ENCODE results near the gene SNRPD3. TPM values are rescaled to one million over a fixed set of nuclear protein-coding genes. Genes with fewer than 3 reads are reported as not detected.
A peak's percentile ranks its signal among the peaks of the same experiment; 100 is the strongest.
"Not testable (repeated sequence)": the region's sequence is repeated elsewhere in the genome, so short reads cannot be mapped to it uniquely, and the experiment has no call there.

Gene SNRPD3
- polyA plus RNA-seq, 10 donors: 86.2 to 147 (median 105) TPM

- DNase-seq: peak in 1 of 3 donors; percentile 34
Measured at GRCh38 chr22:24603770-24604629, 48.2 kb downstream of the SNRPD3 start.

GRCh38 chr22:24606340-24606739 lies 50.5 kb downstream of the SNRPD3 start:
- not testable (repeated sequence) for DNase-seq

GRCh38 chr22:24607429-24607983 lies 51.7 kb downstream of the SNRPD3 start:
- not testable (repeated sequence) for DNase-seq

GRCh38 chr22:24608327-24608726 lies 52.5 kb downstream of the SNRPD3 start:
- DNase-seq: not testable (repeated sequence)

- DNase-seq: not testable (repeated sequence)
Measured at GRCh38 chr22:24609888-24610287, 54.1 kb downstream of the SNRPD3 start.

GRCh38 chr22:24614794-24615193 lies 59.0 kb downstream of the SNRPD3 start:
- not testable (repeated sequence) for DNase-seq

- DNase-seq: not testable (repeated sequence)
Measured at GRCh38 chr22:24621244-24621643, 65.4 kb downstream of the SNRPD3 start.

- DNase-seq: not testable (repeated sequence)
Measured at GRCh38 chr22:24622596-24622995, 66.8 kb downstream of the SNRPD3 start.

Other genes starting within 250 kb of the SNRPD3 start
- gene ADORA2A, start 128.4 kb upstream of the SNRPD3 start, polyA plus RNA-seq (ENCODE audit: insufficient read length in 10 of 10): 10 to 100 TPM in 4 of 10 donors, 1 to 10 TPM in 6; 7.1 to 13.1 (median 9.8) TPM
- gene UPB1, start 60.7 kb upstream of the SNRPD3 start, polyA plus RNA-seq (ENCODE audit: insufficient read length in 10 of 10): 1 to 10 TPM in 2 of 10 donors, under 1 TPM in 8; 0.13 to 1.4 (median 0.51) TPM
- 10 to 100 TPM; 57.4 to 76.5 (median 68.8) TPM for gene GUCD1, start 861 bp upstream of the SNRPD3 start, polyA plus RNA-seq (ENCODE audit: insufficient read length in 10 of 10)
- 10 to 100 TPM in 1 of 10 donors, 1 to 10 TPM in 9; 5.9 to 12.4 (median 7.5) TPM for gene LRRC75B, start 37.1 kb downstream of the SNRPD3 start, polyA plus RNA-seq (ENCODE audit: insufficient read length in 10 of 10)
- 1 to 10 TPM in 9 of 10 donors, under 1 TPM in 1; 0.88 to 4.4 (median 2.8) TPM for gene GGT1, start 47.2 kb downstream of the SNRPD3 start, polyA plus RNA-seq (ENCODE audit: insufficient read length in 10 of 10)
- gene PIWIL3, start 218.7 kb downstream of the SNRPD3 start, polyA plus RNA-seq (ENCODE audit: insufficient read length in 10 of 10): under 1 TPM in 2 of 10 donors, not detected in 8; 0.11 to 0.15 TPM